WTC11 (cell line): ENCODE results near the gene MYG1. TPM values are rescaled to one million over a fixed set of nuclear protein-coding genes. Genes with fewer than 3 reads are reported as not detected.

Source experiments
- ATAC-seq: fragments of 200-7000 bp; cut with Tn5 transposase; 2 replicates; pipeline ENCODE4 v1.10.0; 2021; ENCODE audit warnings: mild to moderate bottlenecking, moderate library complexity
- CTCF ChIA-PET: fragments of 300-600 bp; sonication (Branson Sonifier 250); formaldehyde crosslinking; loops from one replicate; lab custom pipeline; 2021; ENCODE audit warnings: antibody characterized with exemption; lab: Charles Lee
- POLR2A ChIA-PET: fragments of 350-600 bp; sonication (Branson Sonifier 250); formaldehyde crosslinking; loops from one replicate; lab custom pipeline; 2021; ENCODE audit warnings: antibody characterized with exemption; lab: Charles Lee
- DNase-seq: peaks from one replicate; pipeline ENCODE4 v3.0.0; 2021; ENCODE audit warnings: low spot score
- H3K27ac Mint-ChIP-seq: 2 replicates; pipeline ENCODE4 v1.8.0; 2021; ENCODE audit warnings: mixed read lengths
- H3K27me3 Mint-ChIP-seq: 2 replicates; pipeline ENCODE4 v1.8.0; 2021; ENCODE audit warnings: low read depth, mild to moderate bottlenecking, moderate library complexity, mixed read lengths
- H3K36me3 Mint-ChIP-seq: 2 replicates; pipeline ENCODE4 v1.8.0; 2021; ENCODE audit warnings: mixed read lengths
- H3K4me1 Mint-ChIP-seq: 2 replicates; pipeline ENCODE4 v1.8.0; 2022; ENCODE audit warnings: mixed read lengths
- H3K4me3 Mint-ChIP-seq: 2 replicates; pipeline ENCODE4 v1.8.0; 2021; ENCODE audit warnings: mild to moderate bottlenecking, moderate library complexity, mixed read lengths
- H3K9me3 Mint-ChIP-seq: 2 replicates; pipeline ENCODE4 v1.8.0; 2021; ENCODE audit warnings: mixed read lengths
- ATF2 ChIP-seq: sonication (generic); formaldehyde crosslinking; IDR thresholded peaks from 2 replicates; pipeline ENCODE4 v1.8.1; 2022; ENCODE audit warnings: low read depth, missing genetic modification reagents, borderline replicate concordance
- E2F1 ChIP-seq: sonication (generic); formaldehyde crosslinking; IDR thresholded peaks from 2 replicates; pipeline ENCODE4 v1.8.0; 2022; ENCODE audit warnings: mild to moderate bottlenecking, missing genetic modification reagents
- ELF4 ChIP-seq: sonication (generic); formaldehyde crosslinking; IDR thresholded peaks from 2 replicates; pipeline ENCODE4 v1.8.1; 2022; ENCODE audit warnings: low read depth, mild to moderate bottlenecking, moderate library complexity, missing genetic modification reagents
- ETV6 ChIP-seq: sonication (generic); formaldehyde crosslinking; IDR thresholded peaks from 2 replicates; pipeline ENCODE4 v1.8.1; 2022; ENCODE audit warnings: mild to moderate bottlenecking, missing genetic modification reagents
- HMGXB4 ChIP-seq: sonication (generic); formaldehyde crosslinking; IDR thresholded peaks from 2 replicates; pipeline ENCODE4 v1.8.1; 2023; ENCODE audit warnings: mild to moderate bottlenecking, moderate library complexity, missing genetic modification reagents
- TEAD1 ChIP-seq: sonication (generic); formaldehyde crosslinking; IDR thresholded peaks from 2 replicates; pipeline ENCODE4 v1.8.0; 2022; ENCODE audit warnings: mild to moderate bottlenecking, missing genetic modification reagents
- TEAD4 ChIP-seq: sonication (generic); formaldehyde crosslinking; IDR thresholded peaks from 2 replicates; pipeline ENCODE4 v1.8.0; 2022; ENCODE audit warnings: mild to moderate bottlenecking, missing genetic modification reagents
- TP53 ChIP-seq: sonication (generic); formaldehyde crosslinking; IDR thresholded peaks from 2 replicates; pipeline ENCODE4 v1.8.1; 2023; ENCODE audit warnings: mild to moderate bottlenecking, missing genetic modification reagents
- USF2 ChIP-seq: sonication (generic); formaldehyde crosslinking; IDR thresholded peaks from 2 replicates; pipeline ENCODE4 v1.8.1; 2023; ENCODE audit warnings: mild to moderate bottlenecking, missing genetic modification reagents, moderate library complexity
- ZNF423 ChIP-seq: fragments of 250-450 bp; sonication (Bioruptor Pico); IDR thresholded peaks from 2 replicates; pipeline ENCODE4 v2.1.2; 2022; ENCODE audit warnings: mild to moderate bottlenecking, moderate library complexity
- total RNA-seq: library from RNA; stranded (reverse); gene quantifications from 3 replicates; pipeline ENCODE4 v1.2.3, GENCODE V29; 2021

MYG1 gene
- total RNA-seq, 1 experiment from 2014 or later, result 93.1 TPM

GRCh38 chr12:53313996-53314395, 14.5 kb downstream of the MYG1 start (continued):
- TF ChIP-seq ATF2 (CRISPR knock-in tag), result no peak
- no peak for TF ChIP-seq TEAD1 (CRISPR knock-in tag)

DNA sequence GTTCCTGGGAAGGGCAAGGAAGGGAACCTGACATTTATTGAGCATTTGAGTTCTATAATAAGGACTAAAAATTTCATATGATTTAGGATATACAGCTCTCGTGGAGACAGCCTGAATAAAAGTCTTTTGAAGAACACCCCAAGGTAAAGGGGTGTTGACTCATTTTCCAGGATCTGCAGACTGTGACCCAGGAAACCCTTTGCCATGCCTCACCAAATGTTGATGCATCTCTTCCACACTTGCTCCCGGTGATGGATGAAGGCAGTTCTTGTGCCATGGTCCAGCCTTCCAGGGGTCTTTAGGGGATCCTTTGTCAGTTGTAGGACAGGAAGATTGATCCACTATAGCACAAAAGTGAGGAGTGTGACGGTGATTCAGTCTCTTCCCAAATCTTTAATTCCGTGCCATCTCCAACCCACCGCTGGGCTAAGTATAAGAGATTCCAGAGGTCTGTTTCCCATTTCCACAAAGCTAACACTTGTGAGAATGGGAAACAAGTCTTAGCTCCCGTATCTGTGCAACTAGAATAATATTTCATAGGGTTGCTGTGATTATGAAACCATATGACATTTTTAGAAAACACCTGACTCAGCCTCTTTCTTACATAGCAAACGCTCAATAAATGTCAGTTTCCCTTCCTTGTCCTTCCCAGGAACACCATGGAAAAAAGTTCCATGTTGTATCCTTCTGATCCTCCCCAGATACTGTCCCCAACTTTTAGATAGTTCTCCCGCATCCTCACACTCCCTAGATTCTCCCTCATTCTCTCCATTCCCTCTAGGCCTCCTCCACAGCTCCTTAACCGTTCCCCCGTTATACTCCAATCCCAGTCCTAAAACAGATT, 21.1 kb downstream of the MYG1 start:
- POLR2A ChIA-PET, result interaction anchor here (0.8 to 1.7 kb wide), 10 partner anchors 21 to 180 kb away, joined by 3 to 19 read pairs (median 7); partner anchors contain the start of genes MAP3K12, MYG1, PFDN5 and PRR13
- Mint-ChIP-seq H3K9me3 (no peaks in the 10 kb centered on the region), H3K4me3 (peak overlapping the region; percentile 96), H3K4me1 (peaks cover 23% of the 10 kb centered on the region), H3K27ac (peak overlapping the region; percentile 99), H3K27me3 (peaks cover 30% of the 10 kb centered on the region)
- CTCF ChIA-PET, result interaction anchor here (0.6 to 9.5 kb wide), 98 partner anchors 9 to 418 kb away, joined by 3 to 148 read pairs (median 6); partner anchors contain the start of genes AMHR2, ATP5MC2, CSAD and ESPL1
- no peak for DNase-seq
- TF ChIP-seq ZNF423 (CRISPR knock-in tag), result no peak
- no peak for TF ChIP-seq E2F1 (CRISPR knock-in tag)
- no peak for TF ChIP-seq TEAD4 (CRISPR knock-in tag)
- no peak for TF ChIP-seq HMGXB4 (CRISPR knock-in tag)
- TF ChIP-seq TP53 (CRISPR knock-in tag), result no peak
- TF ChIP-seq ELF4, result no peak
- TF ChIP-seq USF2 (CRISPR knock-in tag), result no peak
- TF ChIP-seq ETV6 (CRISPR knock-in tag), result no peak
- TF ChIP-seq, all 79 proteins: peak for 0
- no peak for ATAC-seq
- peaks cover 24% of the 10 kb centered on the region for H3K36me3 Mint-ChIP-seq

DNA sequence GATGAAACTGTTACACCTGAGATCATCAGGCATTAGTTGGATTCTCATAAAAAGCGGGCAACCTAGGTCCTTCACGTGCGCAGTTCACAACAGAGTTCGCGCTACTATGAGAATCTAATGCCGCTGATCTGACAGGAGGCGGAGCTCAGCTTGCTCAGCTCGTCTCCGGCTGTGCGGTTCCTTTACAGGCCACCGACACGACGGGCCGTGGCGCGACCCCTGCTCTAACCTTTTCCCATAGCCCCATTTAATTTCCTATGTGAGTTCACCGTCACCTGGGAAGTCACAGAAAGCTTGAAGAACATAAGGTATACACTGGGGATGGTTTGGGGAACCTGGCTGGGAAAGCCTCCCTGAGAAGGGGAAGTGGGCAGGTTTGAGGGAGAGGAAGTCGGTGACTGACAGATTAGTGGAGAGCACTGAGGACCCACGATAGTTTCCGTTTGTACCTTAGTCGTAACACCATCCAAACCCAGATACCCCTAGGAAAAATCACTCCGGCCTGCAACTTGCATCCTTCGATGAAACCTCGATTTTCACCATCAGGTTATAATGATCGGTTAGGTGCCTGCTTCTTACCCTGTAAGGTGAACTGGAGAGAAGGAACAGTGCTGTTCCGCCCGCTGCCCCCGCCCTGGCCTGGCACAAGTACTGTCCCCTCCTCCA, 24.8 kb downstream of the MYG1 start:
- ATAC-seq (no peak), DNase-seq (no peak)
- peaks cover 4% of the 10 kb centered on the region; the same call in 1 of the 2 replicates for H3K36me3 Mint-ChIP-seq
- POLR2A ChIA-PET, result interaction anchor here (0.6 to 1.0 kb wide), 3 partner anchors 21 to 317 kb away, joined by 3 to 5 read pairs (median 3); no protein-coding TSS in a partner anchor
- peaks cover 32% of the 10 kb centered on the region for H3K4me1 Mint-ChIP-seq
- CTCF ChIA-PET, result interaction anchor here (0.6 to 9.5 kb wide), 25 partner anchors 18 to 275 kb away, joined by 3 to 148 read pairs (median 5); partner anchors contain the start of genes CSAD, MYG1, PFDN5 and SP1
- H3K27ac Mint-ChIP-seq, result peak overlapping the region; percentile 57; the same call in 1 of the 2 replicates
- peak overlapping the region; percentile 81 for H3K4me3 Mint-ChIP-seq
- TF ChIP-seq TEAD4 (CRISPR knock-in tag), result no peak
- H3K27me3 Mint-ChIP-seq, result peaks cover 67% of the 10 kb centered on the region
- no peaks in the 10 kb centered on the region for H3K9me3 Mint-ChIP-seq
